KBM-7 (cell line): ENCODE data around the gene HRH1.
"Not testable (repeated sequence)": the region's sequence is repeated elsewhere in the genome, so short reads cannot be mapped to it uniquely, and the experiment has no call there.

Source experiments
- DNase-seq: peaks from one replicate; pipeline ENCODE4 v3.0.0-alpha.2; 2015
- in situ Hi-C: fragments of 300-500 bp; cut with MboI; formaldehyde crosslinking; loops from 2 replicates; pipeline ENCODE4 v1.14.3; 2020; ENCODE audit warnings: low sequenced_read_pairs, low pct_unique_long_range_greater_than_20kb, mixed read lengths

The HRH1 gene

GRCh38 chr3:11198495-11198894 lies 44.2 kb downstream of the HRH1 start:
- in situ Hi-C loops: no loop called here

DNA sequence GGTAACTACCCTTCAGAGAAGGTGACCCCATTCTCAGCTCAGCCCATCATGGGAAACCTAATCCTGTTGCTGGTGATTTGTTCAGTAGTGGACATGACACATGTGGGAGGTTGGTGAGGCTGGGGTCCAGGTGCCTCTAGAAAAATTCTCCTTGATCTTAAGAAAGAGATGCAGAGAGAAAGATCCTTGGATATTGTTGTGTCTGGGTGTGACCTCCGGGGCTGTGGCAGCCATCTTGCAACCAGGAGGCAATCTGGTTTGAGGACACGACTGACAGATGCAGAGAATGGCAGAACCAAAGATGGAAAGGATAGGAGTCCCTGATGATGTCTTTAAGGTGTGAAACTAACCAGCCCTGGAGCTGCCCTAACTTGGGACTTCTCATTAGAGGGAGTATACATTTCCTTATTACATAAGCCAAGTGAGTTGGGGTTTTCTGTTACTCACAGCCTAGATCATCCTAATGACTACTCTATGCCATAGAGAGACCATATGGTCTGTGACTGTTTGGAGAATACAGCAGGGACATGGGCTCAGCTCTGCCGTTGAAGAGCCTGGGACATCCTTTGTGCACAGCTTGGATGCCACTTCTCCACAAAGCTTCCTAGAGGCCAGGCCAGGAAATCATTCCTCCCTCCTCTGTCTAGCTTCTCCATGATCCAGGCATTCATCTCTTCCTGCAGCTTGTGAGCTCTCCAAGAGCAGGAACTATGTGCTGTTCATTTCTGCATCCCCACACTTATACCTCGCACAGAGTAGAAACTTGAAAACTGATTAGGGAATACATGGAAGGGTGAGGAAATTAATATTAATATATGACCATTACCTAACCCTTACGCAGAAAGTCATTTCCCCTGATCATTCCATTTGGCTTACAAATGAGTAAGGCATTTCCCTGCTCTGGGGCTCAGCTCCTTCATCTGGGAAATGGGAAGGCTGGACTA lies 45.9 kb downstream of the HRH1 start:
- in situ Hi-C loops: no loop called here
- DNase-seq: no peak

More at GRCh38 chr3:11198495-11198894, 44.2 kb downstream of the HRH1 start:
- DNase-seq: no peak

GRCh38 chr3:11201251-11202019 lies 47.1 kb downstream of the HRH1 start:
- in situ Hi-C loops: no loop called here
- DNase-seq: no peak

DNA sequence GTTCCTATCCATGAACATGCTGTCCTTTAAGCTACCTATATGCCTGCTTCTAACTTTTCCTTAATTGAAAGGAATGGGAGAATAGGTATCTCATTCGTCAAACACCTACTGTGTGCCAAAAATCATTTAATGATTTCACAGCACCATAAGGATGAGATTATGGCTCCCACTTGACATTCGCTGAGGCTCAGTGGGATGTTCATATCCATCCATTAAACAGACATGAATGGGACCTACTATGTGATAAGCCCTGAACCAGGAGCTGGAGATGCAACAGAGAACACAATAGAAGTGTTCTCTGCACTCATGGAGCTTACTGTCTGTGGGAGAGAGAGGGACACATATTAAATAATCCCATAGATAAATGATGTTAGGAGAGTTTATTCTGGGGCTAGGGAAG lies 49.7 kb downstream of the HRH1 start:
- DNase-seq: no peak
- in situ Hi-C loops: no loop called here

GRCh38 chr3:11204697-11205348 lies 50.5 kb downstream of the HRH1 start:
- in situ Hi-C loops: no loop called here
- DNase-seq: no peak

GRCh38 chr3:11205881-11206280 lies 51.6 kb downstream of the HRH1 start:
- DNase-seq: not testable (repeated sequence)

DNA sequence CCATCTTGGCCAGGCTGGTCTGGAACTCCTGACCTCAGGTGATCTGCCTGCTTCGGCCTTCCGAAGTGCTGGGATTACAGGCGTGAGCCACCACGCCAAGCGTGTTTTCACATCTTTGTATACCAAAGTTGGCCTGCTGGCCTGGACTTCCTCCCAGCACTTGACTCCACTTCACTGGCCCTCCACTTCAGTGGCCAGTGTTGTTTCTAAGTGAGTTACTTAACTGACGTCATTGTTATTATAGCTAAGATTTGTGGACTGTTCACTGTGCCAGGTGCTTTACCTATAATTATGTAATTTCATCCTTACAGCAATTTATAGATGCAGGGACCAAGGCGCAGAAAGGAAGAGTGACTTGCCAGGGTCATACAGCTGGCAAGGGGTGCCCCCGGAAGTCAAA lies 52.0 kb downstream of the HRH1 start:
- no peak for DNase-seq
- in situ Hi-C loops: no loop called here

More at GRCh38 chr3:11205881-11206280, 51.6 kb downstream of the HRH1 start:
- in situ Hi-C loops: not testable (repeated sequence)

DNA sequence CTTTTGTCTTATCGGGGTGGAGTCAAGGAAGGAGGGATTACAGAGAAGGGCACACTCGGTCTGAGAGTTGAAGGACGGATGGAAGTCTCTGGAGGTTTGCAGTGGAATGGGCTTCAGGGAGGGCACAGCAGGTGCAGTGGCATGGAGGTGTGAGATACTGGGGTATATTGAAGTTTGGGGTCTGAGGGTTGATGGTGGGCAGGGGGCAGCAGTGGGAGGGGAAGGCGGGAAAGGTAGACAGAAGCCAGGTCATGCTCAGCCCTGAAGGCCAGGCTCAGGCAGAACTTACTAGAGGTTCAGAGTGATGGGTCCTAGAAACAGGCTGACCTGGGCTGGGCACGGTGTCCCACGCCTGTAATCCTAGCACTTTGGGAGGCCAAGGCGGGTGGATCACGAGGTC lies 52.7 kb downstream of the HRH1 start:
- no peak for DNase-seq
- in situ Hi-C loops: no loop called here

DNA sequence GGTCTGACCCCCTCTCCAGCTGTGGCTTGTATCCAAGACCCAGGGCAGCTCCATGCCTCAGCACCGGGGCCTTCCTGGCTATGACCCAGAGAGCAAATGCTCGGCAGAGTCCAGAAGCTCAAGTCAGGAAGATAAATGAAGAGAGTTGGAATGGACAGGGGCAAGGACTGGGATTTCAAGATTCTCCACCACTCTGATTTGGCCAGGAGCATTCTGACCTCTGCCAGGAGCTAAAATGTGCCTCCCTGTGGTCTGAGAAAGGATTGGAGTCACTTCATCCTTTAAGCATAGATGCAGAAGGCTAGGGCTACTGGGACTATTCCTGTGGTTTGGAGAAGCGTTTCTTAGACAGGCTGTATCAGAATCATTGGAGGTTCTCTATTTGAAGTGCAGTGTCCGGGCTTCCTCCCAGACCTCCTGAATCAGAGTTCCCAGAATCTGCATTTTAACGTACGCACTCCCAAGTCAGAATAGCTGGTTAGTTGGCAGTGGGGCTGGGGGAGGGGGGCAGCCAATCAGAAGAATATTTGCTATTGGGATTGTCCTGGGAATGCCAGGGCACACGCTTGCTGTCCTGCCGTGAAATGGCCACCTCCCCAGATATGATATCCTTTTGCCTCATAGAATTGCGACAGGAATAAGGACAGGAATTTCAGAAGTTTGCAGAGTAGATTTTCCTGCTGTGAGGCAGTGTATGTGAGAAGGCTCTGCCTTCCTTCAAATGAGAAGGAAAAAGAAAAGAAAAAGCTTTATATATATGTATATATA lies 57.4 kb downstream of the HRH1 start:
- in situ Hi-C loops: no loop called here
- DNase-seq: no peak

DNA sequence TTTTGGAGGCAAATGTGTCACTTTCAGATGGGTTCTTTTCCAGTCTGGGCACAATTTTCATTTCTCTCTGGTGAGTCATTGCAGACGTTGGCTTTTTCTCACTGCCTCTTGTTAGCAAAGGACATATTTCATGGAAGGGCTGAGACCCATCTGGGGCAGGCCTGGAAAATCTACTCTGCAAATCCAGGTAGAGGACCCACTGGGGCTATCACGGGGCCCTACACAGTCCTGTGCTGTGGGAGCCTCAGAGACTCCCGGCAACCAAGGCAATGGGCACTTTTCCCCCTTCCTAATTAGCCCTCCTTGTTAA lies 58.0 kb downstream of the HRH1 start:
- DNase-seq: no peak
- in situ Hi-C loops: no loop called here

DNA sequence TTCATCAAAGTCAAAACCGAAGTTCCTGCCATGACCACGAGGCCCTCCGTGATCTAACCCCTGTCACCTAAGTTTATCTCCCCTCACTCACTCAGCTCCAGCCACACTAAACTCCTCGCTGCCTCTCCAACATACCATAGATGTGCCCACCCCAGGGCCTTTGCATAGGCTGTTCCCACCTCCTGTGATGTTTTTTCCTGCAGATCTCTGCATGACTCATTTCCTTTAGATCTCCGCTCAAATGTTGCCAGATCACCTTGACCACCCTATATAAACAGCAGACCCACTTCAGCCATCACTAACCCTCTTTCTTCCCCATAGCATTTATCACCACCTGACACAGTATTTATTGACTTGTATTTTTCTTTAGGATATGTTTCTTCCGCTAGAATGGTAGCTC lies 58.5 kb downstream of the HRH1 start:
- no peak for DNase-seq
- in situ Hi-C loops: no loop called here

DNA sequence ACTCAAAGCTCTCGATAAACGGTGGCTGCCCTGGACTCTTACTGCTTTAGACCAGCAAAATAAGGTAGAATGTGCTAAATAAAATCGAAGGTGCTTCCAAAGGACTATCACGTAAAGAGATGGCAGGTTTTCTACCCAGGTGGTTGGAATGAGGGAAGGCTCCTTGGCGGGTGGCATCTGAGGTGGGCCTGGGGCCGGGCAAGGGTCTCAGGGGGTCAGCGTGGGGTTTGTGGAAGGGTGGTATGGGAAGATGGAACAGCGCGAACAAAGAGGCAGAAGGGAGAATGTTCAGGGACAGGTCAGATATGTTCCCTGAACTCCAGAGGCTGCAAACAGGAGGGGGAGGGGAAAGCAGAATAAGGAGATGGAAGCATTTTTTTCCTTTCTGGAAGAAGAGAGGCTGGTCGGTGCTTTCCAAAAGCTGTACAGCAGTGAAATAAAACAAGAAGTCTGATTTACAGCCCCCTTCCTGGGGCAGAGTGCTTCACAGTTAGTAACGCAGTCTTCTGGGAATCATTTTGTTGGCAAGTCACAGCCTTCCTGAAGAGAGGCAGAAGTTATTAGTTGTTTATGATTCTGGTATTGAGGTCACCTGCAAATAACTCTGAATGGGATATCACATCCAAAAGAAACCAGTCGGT lies 59.6 kb downstream of the HRH1 start:
- DNase-seq: no peak
- in situ Hi-C loops: no loop called here

- DNase-seq: no peak
- in situ Hi-C loops: no loop called here
These were observed 60.2 kb downstream of the HRH1 start for GRCh38 chr3:11214451-11214978.

DNA sequence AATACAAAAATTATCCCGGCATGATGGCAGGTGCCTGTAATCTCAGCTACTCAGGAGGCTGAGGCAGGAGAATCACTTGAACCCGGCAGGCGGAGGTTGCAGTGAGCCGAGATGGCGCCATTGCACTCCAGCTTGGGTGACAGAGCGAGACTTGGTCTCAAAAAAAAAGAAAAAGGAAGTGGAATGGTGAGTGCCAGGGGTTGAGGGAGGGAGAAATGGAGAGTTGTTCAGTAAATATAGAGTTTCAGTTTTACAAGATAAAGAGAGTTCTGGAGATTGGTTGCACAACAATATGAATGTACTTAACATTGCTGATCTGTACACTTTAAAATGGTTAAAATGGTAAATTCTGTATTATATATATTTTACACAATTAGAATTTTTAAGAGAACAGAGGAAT lies 63.1 kb downstream of the HRH1 start:
- in situ Hi-C loops, DNase-seq: not testable (repeated sequence)

DNA sequence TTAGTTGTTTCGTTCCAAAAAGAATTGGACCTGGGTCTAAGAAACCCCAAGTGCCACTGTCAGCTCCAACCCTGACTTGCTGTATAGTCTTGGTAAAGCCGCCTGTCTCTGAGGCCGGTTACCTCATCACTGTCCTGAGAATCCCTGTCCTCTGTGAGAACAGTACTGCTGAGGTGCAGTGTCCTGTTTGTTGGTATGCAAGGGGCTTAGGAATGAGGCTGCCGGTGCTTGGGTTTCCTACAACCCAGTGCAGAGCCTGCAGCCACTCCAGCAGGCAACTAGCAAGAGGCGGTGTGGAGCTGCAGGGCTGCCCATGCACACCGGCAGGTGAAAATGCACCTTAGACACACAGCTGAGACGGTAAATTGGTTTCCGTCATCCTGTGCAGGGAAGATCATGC lies 65.9 kb downstream of the HRH1 start:
- DNase-seq: no peak
- in situ Hi-C loops: no loop called here

DNA sequence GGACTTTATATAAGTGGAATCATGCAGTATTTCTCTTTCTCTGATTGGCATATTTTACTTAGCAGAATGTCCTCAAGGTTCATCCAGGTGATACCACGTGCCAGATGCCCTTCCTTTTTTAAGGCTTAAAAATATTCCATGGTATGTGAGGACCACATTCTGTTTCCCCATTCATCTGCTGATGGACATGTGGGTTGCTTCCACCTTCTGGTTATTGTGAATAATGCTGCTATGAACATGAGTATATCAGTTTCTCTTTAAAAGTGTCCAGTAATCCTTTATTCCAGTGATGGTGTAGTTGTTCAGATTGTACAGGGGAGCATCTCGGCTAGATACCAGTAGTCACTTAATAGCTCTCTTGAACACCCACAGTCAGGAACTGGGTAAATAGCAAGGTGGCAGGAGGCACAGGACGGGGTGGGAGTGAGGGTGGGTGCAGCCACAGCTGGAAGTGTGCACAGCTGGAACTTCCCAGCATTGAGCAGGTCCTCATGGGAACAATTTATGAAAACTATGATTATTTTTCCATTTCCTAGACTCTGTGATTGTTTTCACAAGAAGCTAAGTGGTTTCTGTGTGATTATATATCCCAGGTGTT lies 67.6 kb downstream of the HRH1 start:
- in situ Hi-C loops: no loop called here
- DNase-seq: no peak

DNA sequence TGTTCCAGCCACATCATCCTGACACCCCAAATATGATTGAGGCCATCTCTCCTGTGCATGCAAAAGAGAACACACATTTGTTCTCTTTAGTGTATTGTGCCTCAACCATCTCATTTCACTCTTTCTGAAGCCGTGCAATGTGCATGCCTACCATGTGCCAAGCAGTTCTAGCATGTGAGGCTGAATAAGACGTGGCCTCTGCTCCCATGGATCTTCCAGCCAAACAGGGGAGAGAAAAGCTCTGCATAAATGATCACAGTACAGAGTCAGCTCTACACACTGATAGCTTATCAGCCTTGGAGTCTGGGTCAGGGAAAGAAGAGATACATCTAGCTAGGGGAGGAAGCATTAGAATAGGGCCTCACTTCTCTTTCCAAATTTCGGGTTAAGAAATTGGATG lies 69.7 kb downstream of the HRH1 start:
- in situ Hi-C loops: no loop called here
- DNase-seq: no peak

- DNase-seq: no peak
- in situ Hi-C loops: no loop called here
These were observed 70.6 kb downstream of the HRH1 start for GRCh38 chr3:11224870-11225229.
